GM18498 (cell line): ENCODE data around the gene AWAT1.
"Not testable (repeated sequence)": the region's sequence is repeated elsewhere in the genome, so short reads cannot be mapped to it uniquely, and the experiment has no call there.

Source experiments
- ATAC-seq: cut with Tn5 transposase; IDR thresholded peaks from one replicate; pipeline ENCODE4 v1.9.1; 2021; ENCODE audit warnings: mild to moderate bottlenecking, moderate library complexity; ENCODE audit not compliant: unreplicated experiment

Gene AWAT1

DNA sequence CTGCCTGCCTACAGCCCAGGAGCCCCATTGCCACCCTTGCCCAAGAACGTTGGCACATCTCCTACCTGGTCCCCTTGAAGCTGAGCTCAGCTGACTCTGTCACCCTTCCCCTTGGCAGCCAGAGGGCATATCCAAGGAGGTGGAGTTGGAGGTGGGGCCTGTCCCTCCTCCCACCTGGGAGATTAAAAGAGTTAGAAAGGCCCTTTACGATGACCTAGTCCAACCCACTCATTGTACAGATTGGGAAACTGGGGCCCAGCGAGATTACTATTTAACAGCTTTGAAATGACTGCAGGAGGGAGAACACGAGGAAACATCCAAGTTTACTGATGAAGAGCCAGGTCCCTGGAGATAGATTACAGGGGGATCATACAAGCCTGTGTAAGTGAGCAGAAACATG is 25.6 kb downstream of the AWAT1 start, which contains the start of gene P2RY4:
TSS of gene P2RY4 (minus strand) at position 101 of the 400 bp plus-strand sequence. CDS start 580 bp downstream, outside the sequence.
- ATAC-seq = no peak

DNA sequence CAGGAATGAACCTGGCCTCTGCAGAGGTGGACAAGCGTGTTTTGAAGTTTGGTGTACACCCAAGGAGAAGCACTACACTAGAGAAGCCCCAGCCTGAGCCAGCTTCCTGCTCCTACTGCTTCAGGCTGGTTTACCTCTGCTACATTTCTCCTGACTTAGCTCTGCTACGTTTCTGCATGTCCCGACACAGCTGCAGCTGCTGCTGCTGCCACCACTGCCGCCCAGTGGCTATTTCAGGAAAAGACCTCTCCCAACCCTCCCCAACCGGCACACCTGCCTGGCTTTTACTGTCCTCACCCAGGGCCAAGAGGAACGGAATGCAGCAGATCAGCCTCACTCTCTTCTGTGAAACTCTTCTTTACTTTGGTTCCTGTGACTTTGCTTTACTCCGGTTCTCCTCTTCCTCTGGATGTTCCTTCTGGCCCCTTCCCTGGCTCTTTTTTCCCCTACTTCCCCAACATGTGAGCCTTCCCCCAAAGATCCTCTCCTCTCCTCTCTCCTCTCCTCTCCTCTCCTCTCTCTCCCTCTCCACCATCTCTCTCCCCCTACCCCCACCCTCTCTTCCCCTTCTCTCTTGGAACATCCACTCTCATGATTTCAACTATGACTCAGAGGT is 28.6 kb downstream of the AWAT1 start:
- no peak for ATAC-seq

DNA sequence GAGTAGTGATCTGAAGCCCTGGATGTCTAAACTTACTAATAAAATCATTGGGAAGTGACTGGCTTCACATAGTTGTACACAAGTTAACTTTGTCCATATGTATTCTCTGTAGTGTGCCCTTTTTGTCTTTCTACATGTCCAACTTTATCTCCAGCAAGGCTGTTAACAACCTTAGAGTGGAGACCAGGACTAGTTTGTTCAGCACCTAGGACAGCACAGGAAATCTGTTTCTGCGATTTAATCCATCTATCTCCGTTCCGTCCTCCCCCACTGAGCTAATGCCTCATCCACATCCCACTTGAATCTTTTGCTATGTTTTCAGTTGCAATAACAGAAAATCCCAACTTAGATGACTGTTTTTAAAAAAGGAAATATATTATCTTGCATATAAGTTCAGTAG is 30.3 kb downstream of the AWAT1 start:
- ATAC-seq = no peak

DNA sequence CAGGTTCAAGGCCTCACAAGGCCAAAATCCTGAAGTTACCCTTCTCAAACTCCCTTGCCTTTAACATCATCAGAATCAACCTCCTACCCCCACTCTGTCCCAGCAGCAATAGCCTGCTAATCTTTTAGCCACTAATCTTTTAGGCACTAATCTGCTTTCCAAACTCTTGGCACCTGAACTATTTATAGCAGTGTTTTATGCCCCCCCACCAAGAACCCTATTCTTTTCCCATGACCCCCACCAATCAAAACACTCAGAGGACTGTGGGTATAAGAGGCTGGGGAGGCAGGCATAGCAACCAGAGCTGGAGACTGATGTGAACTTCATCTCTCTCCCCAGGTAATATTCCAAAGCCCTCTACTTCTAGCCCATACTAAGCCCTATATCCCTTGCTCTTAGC is 33.6 kb downstream of the AWAT1 start, which contains the start of gene ARR3:
TSS of gene ARR3 (plus strand) at position 301 of the 400 bp plus-strand sequence. CDS start 1,052 bp downstream, outside the sequence.
- ATAC-seq = no peak

DNA sequence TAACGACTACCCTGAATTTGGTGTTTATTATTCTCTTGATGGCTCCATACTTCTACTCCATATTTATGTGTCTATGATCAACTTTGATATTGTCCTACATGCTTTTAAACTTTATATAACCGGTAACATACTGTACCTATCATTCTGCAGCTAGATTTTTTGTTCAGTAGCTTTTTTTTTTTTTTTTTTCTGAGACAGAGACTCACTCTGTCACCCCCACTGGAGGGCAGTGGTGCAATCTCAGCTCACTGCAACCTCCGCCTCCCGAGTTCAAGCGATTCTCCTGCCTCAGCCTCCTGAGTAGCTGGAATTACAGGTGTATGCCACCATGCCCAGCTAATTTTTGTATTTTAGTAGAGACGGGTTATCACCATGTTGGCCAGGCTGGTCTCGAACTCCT is 39.6 kb downstream of the AWAT1 start:
- ATAC-seq = not testable (repeated sequence)

DNA sequence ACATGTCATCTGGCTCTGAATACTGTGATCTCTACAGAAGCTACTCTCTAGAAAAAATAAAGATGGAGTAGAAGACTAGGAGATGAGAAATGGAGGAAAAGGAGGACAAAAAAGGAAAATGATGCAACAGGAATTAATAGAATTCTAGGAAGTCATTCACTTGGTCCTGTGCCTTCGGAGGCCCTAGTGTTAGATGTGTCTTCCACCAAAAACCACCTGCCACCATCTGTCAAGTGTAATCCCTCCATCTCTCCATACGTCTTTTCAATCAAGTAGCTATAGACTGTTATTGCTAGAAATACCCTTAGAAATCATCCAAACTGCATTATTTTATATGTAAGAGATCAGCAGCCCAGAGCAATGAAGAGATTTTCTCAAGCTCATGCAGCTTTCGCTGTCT is 44.6 kb downstream of the AWAT1 start:
- ATAC-seq = no peak

DNA sequence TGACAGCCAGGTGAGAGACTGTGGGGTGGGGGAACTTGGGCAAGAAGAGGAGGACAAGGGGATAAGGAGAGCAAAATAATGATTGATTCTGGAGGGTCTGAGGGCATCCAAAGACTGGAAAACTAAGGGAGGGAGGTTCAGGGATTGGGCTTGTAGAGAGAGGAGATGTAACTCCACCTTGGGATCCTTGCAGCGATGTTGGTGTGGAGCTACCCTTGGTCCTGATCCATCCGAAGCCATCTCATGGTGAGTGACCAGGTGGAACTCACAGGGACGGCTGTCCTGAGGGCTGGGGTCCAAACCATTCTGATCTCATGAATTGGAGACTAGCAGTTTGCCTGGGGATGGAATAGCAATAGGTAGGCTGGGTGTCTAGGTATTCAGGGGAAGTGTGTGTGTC is 46.1 kb downstream of the AWAT1 start:
- no peak for ATAC-seq

DNA sequence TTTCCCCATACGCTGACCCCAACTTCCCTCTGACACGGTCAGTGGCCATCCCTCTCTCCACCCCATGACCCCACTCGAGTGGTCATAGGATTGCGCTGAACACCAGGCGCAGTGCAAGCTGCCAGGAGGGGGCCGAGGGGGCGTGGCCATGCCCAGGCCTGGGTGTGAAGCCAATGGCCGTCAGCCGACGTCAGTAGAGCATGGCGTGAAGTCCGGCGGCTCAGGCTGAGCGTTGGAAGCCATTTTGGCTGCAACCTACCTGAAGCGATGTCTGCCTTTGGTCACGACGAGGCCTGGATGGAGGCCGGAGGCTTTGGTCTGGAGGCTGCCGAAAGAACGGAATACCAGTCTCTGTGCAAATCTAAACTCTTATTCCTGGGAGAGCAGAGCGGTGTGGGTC is 47.5 kb downstream of the AWAT1 start, which contains the start of gene RAB41:
TSS of gene RAB41 (plus strand) at position 222 of the 400 bp plus-strand sequence. CDS start at position 268, 46 bp downstream.
- ATAC-seq = no peak

DNA sequence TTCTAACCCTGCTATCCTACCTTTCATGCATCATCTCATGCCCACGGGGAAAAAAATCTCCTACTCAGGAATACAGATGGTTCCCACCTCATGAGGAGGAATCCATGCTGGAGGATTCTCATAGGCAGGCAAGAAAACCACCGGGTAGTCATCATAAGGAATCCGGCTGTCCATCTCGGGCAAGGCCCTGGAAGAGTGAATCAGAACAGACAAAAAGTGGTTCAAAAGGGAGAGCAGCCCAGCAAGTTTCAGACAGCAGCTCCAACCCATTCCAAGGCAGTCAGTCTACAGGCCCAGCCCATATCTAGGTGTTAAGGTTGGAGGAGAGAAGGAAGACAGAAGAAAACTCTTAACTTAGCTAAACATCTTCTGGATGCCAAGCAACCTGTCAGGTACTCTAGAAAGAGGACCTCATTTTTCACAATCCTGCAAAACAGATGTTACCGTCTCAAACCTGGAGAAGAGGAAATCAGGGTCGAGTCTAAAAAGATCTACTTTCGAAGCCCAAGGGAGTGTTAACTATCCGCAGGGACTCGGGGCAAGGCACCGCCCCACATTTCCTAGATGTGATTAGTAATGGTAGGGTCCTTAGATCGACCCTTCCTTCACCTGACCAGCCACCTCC is 54.8 kb downstream of the AWAT1 start:
- ATAC-seq = no peak
